KMS-11 (cell line): ENCODE measurements around the gene KRT9.

Experiments used
- H2AFZ ChIP-seq: fragments of 200-600 bp; sonication (generic); 2 replicates; pipeline ENCODE4 v1.6.1; 2016; ENCODE audit warnings: antibody characterized with exemption, mixed run types, low read depth
- H3K27ac ChIP-seq: fragments of 200-600 bp; sonication (generic); 2 replicates; pipeline ENCODE4 v1.6.1; 2016; ENCODE audit warnings: mild to moderate bottlenecking, mixed run types
- H3K27me3 ChIP-seq: fragments of 200-600 bp; sonication (generic); 2 replicates; pipeline ENCODE4 v1.6.1; 2017; ENCODE audit warnings: mild to moderate bottlenecking, low read depth, mixed run types, moderate library complexity; ENCODE audit not compliant: insufficient read depth
- H3K36me3 ChIP-seq: fragments of 200-600 bp; sonication (generic); 2 replicates; pipeline ENCODE4 v1.6.1; 2017; ENCODE audit warnings: mild to moderate bottlenecking, mixed run types; ENCODE audit not compliant: insufficient read depth
- H3K4me1 ChIP-seq: fragments of 200-600 bp; sonication (generic); 2 replicates; pipeline ENCODE4 v1.6.1; 2016; ENCODE audit warnings: mild to moderate bottlenecking, low read depth, mixed run types; ENCODE audit not compliant: poor library complexity, severe bottlenecking
- H3K4me2 ChIP-seq: fragments of 200-600 bp; sonication (generic); 2 replicates; pipeline ENCODE4 v1.7.0; 2016; ENCODE audit warnings: mild to moderate bottlenecking, mixed run types
- H3K4me3 ChIP-seq: fragments of 200-600 bp; sonication (generic); IDR thresholded peaks from 2 replicates; pipeline ENCODE4 v1.6.1; 2017; ENCODE audit warnings: low read depth, low read length, mixed read lengths; ENCODE audit not compliant: insufficient read depth
- H3K79me2 ChIP-seq: fragments of 200-600 bp; sonication (generic); 2 replicates; pipeline ENCODE4 v1.6.1; 2016; ENCODE audit warnings: low read depth, mixed run types; ENCODE audit not compliant: insufficient read depth
- H3K9ac ChIP-seq: fragments of 200-600 bp; sonication (generic); 2 replicates; pipeline ENCODE4 v1.6.1; 2016; ENCODE audit warnings: mild to moderate bottlenecking, mixed run types
- H4K20me1 ChIP-seq: fragments of 200-600 bp; sonication (generic); 2 replicates; pipeline ENCODE4 v1.6.1; 2016; ENCODE audit warnings: mild to moderate bottlenecking, mixed run types; ENCODE audit not compliant: insufficient read depth
- CTCF ChIP-seq: fragments of 200-600 bp; sonication (generic); conservative IDR thresholded peaks from 2 replicates; pipeline ENCODE4 v1.6.1; 2017; ENCODE audit warnings: low read depth, mild to moderate bottlenecking, antibody characterized with exemption, low read length, moderate library complexity, mixed read lengths

Gene KRT9

GRCh38 chr17:41556931-41557330 is 14.9 kb downstream of the KRT9 start:
- no peak overlapping the region for H3K27ac ChIP-seq
- no peaks in the 10 kb centered on the region for H3K36me3 ChIP-seq
- no peak overlapping the region for H3K4me2 ChIP-seq
- no peaks in the 10 kb centered on the region for H3K79me2 ChIP-seq
- no peak overlapping the region for H3K9ac ChIP-seq
- TF ChIP-seq CTCF, result no peak
- no peak overlapping the region for H2AFZ ChIP-seq
- H3K4me3 ChIP-seq, result no peak overlapping the region
- peaks cover 14% of the 10 kb centered on the region; the same call in 1 of the 2 replicates for H3K27me3 ChIP-seq
- H4K20me1 ChIP-seq, result no peaks in the 10 kb centered on the region
- H3K4me1 ChIP-seq, result no peaks in the 10 kb centered on the region

GRCh38 chr17:41556306-41556705 is 15.6 kb downstream of the KRT9 start:
- H4K20me1 ChIP-seq, result no peaks in the 10 kb centered on the region

GRCh38 chr17:41555105-41555887 is 16.6 kb downstream of the KRT9 start:
- no peaks in the 10 kb centered on the region for H3K4me1 ChIP-seq
- no peak overlapping the region for H3K4me2 ChIP-seq
- H4K20me1 ChIP-seq, result no peaks in the 10 kb centered on the region
- H3K27ac ChIP-seq, result no peak overlapping the region
- no peak overlapping the region for H3K4me3 ChIP-seq
- no peak overlapping the region for H2AFZ ChIP-seq
- no peaks in the 10 kb centered on the region for H3K36me3 ChIP-seq
- H3K79me2 ChIP-seq, result no peaks in the 10 kb centered on the region
- H3K9ac ChIP-seq, result no peak overlapping the region
- TF ChIP-seq CTCF, result no peak
- H3K27me3 ChIP-seq, result peaks cover 14% of the 10 kb centered on the region; the same call in 1 of the 2 replicates

More at GRCh38 chr17:41556306-41556705, 15.6 kb downstream of the KRT9 start:
- H3K4me2 ChIP-seq, result no peak overlapping the region
- no peaks in the 10 kb centered on the region for H3K4me1 ChIP-seq
- no peak overlapping the region for H3K27ac ChIP-seq
- H2AFZ ChIP-seq, result no peak overlapping the region
- no peak for TF ChIP-seq CTCF
- H3K36me3 ChIP-seq, result no peaks in the 10 kb centered on the region
- no peak overlapping the region for H3K4me3 ChIP-seq
- H3K79me2 ChIP-seq, result no peaks in the 10 kb centered on the region
- H3K9ac ChIP-seq, result no peak overlapping the region
- H3K27me3 ChIP-seq, result peaks cover 14% of the 10 kb centered on the region; the same call in 1 of the 2 replicates

- no peak overlapping the region for H3K4me3 ChIP-seq
- no peak overlapping the region for H3K27ac ChIP-seq
- H2AFZ ChIP-seq, result no peak overlapping the region
- no peak for TF ChIP-seq CTCF
- H4K20me1 ChIP-seq, result no peaks in the 10 kb centered on the region
- H3K9ac ChIP-seq, result no peak overlapping the region
- H3K4me1 ChIP-seq, result peaks cover 5% of the 10 kb centered on the region
- H3K79me2 ChIP-seq, result no peaks in the 10 kb centered on the region
- no peaks in the 10 kb centered on the region for H3K36me3 ChIP-seq
- H3K4me2 ChIP-seq, result no peak overlapping the region
- peaks cover 14% of the 10 kb centered on the region; the same call in 1 of the 2 replicates for H3K27me3 ChIP-seq
Observed at GRCh38 chr17:41553987-41554680, 17.7 kb downstream of the KRT9 start.
